ENCODE measurements around the gene SURF1.

The SURF1 gene

GRCh38 chr9:133360400-133361393 lies 4.4 kb upstream of the SURF1 start:
- no peak for DNase-seq

- no peak for DNase-seq
Observed at GRCh38 chr9:133359399-133360175, 3.3 kb upstream of the SURF1 start.

DNA sequence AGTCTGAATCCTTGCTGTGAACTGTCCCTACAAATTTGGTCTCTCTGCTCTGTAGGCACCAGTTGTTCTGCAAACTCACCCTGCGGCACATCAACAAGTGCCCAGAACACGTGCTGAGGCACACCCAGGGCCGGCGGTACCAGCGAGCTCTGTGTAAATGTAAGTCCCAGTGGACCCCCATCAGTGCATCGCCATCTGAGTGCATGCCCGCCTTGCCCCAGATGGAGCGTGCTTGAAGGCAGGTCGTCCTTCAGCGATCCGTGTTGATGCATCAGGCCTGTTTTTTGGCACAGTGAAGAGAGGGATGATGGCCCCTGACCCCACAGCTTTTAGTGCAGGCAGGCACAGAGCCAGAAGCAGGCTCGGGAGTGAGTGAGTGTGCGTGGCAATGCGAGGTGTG lies 1.4 kb upstream of the SURF1 start:
- DNase-seq: no peak

DNA sequence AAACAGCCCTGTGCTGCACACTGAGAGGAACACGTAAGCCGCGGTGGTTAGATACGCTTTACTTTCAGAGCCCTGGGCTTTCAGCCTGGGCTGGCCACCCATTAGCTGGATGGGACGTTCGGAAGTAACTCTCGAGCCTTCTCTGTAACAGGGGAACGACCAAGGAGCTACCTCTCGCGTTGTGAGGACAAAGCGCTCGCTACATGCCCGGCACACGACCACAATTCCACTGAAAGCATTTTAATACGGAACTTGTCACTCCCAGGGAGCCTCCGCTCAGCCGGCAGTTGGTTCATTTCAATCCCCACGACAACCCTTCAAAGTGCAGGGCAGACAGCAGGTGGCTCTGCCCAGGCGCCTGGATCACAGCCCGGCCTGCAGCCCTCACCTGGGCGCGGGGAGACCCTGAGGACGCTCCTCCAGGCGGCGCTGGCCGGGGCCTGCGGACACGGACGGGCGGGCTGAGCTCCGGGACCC lies 368 bp downstream of the SURF1 start:
- no peak for DNase-seq

GRCh38 chr9:133354766-133355165 lies 1.5 kb downstream of the SURF1 start:
- no peak for DNase-seq

DNA sequence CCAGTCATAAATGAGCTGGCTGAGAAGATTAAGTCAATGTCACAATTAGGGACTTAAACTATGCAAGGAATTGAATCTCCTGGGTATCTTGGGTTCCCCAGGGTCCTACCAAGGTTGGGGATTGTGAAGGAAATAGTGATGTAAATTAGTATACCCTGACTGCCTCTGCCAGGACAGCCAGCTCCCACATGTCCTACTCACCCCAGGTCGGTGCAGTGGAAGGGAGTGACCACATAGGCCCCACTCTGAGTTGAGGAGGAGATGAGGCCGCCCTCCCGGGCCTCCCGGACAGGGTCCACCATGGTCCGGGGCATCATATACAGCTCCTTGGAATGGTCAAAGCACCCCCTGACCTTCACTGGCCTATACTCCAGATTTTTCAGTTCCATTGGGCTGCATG lies 2.7 kb downstream of the SURF1 start:
- DNase-seq: no peak

GRCh38 chr9:133352635-133353340 lies 3.5 kb downstream of the SURF1 start:
- DNase-seq: no peak

DNA sequence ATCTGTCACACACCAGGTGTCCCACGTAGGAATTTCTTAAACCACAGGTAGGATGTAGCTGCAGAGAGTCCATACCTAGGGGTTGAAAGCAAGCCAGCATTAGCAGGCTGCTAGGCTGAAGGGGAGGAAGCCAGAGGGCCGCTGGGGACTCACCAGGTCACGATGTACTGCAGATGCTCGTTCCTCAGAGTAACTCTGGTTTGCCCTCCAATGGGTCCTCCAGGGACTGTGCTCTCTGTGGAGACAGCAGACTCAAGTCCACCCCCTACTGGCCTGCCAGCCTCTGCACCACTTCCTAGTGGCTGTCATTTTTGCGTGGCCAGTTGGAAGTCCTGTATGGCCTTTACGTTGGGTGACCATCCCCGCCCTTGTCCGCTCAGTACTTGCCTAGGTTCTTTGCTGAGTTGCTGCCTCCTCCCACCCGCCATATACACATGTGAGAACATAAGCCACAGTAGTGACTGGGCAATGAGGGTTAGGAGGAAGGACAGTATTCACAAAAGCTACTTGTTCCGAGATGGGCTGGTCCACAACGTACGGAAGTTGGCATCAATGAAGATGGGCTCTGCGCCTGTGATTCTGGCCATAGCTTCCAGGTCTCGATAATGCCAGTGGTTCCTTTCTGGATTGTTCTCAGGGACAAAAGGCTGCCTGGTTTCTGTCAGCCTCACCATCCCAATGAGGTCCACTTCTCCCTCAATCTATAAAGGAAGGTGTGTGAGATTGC lies 4.2 kb downstream of the SURF1 start:
- DNase-seq: peak; percentile 41

GRCh38 chr9:133351526-133351907 lies 4.8 kb downstream of the SURF1 start:
- DNase-seq: no peak

DNA sequence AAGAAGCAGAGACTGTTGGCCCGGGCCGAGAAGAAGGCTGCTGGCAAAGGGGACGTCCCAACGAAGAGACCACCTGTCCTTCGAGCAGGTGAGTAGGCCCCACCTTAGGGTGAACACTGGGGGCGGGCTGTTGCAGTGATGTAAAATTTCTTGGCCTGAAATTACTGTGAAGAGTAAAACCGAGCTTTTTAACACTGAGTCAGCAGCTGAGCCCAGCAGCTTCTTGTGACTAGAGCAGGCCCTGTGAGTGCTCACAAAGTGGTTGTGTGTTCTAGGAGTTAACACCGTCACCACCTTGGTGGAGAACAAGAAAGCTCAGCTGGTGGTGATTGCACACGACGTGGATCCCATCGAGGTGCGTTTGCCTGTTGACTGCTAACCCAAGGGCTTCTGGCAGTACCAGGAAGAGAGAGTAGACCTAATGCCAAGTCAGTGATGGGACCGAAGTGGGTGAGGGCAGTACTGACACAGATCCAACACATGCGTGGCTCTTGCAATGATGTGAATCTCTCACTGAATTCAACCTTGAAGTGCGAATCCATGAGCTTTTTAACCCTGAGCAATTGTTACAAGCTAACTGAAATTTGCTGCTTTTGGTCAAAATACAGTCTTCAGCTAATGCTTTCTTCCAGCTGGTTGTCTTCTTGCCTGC lies 6.2 kb downstream of the SURF1 start:
- DNase-seq: no peak

DNA sequence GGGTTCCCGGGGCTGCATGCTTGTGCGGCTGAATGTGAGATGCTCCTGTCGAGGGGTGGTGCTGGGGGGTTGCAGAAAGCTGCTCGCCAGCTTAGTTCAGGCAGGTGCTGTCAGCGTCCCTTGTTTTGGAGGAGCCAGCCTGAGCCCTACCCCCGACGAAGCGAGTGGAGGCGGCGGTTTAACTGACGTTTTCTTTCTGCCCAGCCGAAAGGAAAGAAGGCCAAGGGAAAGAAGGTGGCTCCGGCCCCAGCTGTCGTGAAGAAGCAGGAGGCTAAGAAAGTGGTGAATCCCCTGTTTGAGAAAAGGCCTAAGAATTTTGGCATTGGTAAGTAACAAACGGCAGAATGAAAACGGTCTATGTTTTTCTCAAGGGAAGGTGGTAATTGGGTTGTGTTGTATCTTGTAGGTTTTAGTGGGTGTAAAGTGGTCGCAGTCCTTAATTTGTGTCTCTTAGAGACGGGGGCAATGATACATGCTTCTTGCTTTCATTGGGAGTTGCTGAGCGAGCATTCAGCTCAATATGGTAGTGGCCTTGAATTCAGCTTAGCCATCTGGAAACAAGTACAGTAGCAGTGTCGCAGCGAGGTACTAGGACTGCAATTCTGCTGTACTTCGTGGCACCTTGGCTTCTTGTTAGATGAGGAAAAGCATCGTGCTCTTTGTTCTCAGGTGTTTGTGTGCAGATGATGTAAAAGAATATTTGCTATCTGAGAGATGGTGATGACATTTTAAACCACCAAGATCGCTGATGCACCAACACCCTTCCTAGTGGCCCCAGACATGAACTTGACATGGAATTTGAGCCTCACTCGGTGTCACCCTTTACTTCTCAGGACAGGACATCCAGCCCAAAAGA lies 7.3 kb downstream of the SURF1 start:
- DNase-seq: no peak

DNA sequence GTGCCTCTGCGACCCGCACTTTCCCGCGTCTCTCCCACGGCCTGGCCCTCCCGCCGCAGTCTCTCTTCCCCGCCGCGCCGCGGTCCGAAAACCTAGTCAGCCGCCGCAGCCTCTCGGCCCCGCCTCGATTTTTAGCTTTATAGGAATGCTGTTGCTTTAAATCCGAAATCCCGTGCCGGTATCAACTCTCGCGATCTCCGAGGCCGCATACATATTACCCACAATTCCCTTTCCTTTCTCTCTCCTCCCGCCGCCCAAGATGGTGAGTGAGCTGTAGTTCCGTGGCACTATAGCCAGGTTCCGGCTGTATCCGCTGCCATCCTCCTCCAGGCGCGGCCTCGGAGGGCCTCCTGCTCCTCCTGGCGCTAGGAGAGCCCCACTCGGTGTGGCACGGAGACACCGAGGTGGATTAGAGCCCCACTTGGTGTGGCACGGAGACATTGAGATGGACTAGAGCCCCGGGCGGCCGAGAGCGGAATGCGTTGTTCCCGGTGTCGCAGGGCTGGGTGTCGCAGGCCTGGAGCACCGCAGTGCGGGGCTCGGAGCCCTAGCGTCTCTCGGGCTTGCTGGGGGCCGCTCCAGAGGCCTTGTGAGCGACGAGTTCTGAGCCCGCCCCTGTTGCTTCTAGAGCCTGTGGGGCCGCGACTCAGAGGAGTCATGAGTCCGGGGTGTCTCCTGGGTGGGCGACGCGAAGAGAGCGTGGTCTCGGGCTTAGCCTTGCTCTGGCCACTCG lies 8.1 kb downstream of the SURF1 start, which contains the start of the genes MED22 and RPL7A:
Gene MED22 (minus strand): TSS at position 147 of the 733 bp plus-strand sequence. CDS start 1,469 bp downstream, outside the sequence.
Gene RPL7A (plus strand): TSS at position 234 of the 733 bp plus-strand sequence. CDS start 26 bp downstream, at position 260.
- peak; percentile 95 for DNase-seq

DNA sequence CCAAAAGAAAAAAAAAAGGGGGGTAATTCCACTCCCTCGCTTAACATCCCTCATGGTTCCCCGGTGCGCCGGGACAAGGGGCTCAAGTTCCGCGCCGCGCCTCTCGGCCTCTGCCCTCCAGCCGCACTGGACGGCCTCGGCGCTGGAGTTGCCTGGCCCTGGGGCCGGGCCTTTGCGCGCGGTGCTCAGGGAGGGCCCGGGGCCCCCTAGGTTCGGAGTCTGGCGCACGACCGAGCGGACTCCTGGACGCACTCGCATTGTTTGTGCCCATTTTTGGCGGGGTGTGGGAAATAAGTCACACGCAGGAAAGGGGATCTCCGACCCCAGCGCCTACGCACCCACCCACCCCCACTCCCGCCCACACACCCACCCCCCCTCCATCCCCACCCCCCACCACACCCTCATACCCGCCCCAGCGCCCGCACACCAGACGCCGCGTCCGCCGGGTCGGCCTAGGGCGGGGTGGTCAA lies 8.7 kb downstream of the SURF1 start:
- DNase-seq: peak; percentile 68

DNA sequence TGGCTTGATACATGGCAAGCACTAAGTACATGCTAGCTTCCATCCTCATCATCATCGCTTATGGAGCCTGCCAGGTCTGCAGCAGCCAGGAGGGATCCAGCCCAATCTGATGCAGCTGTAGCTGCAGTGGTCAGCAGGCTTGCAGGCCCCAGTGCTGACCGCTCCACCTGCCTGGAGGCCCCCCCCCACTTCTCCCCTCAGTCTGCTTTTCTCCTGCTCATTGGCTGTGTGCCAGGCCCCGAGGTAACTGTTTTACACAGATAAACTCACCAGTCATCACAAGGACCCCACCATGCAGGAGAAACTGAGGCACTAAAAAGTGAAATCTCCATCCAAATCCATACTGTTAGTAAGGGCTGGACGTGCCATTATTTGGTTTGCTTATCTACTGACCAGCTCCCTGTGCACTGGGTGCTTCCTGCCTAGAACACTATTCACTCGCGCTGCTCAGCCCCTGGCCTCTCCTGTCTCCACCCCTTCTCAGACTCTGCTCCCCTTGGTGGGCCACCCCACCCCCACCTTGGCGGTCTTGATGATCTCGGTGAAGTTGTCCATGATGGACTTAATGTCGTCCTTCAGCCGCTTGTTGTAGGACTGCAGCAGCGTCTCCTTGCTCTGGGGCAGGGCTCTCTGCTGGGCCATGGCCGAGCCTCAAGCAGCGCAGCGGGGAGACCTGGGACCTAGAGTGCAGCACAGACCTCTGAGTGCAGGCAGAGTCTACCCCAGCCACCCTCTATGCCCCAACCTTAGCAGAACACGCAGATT lies 10.1 kb downstream of the SURF1 start:
- DNase-seq: no peak

GRCh38 chr9:133345596-133345995 lies 10.7 kb downstream of the SURF1 start:
- no peak for DNase-seq

DNA sequence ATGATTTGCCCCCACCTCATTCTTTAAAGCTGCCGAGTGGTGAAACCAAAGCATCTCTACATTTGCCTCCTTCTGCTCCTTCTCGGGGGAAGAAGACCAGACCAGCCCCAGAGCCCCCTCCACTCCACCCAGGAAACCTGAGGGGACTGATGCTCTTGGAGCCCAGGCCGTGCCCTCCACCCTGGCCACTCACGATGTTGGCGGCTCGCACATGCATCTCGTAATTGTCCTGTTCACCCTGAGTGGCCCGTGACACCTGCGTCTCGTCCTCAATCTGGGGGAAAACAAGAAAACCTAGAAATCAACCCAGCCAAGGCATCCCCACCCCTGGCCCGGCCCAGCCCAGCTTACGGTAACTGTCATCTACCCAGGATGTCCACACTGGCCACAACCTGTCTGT lies 11.3 kb downstream of the SURF1 start:
- no peak for DNase-seq

- DNase-seq: no peak
Observed at GRCh38 chr9:133344071-133344470, 12.2 kb downstream of the SURF1 start.

GRCh38 chr9:133342570-133342969 lies 13.7 kb downstream of the SURF1 start:
- DNase-seq: no peak

GRCh38 chr9:133342069-133342406 lies 14.2 kb downstream of the SURF1 start:
- no peak for DNase-seq

Data from CD4-positive, alpha-beta T cell treated with Interleukin-12 subunit alpha and Interleukin-12 subunit beta, for 1 hour (primary cell).